HG03439 (cell line): ENCODE measurements around the gene IL4.
"Not testable (repeated sequence)": the region's sequence is repeated elsewhere in the genome, so short reads cannot be mapped to it uniquely, and the experiment has no call there.

ENCODE experiments used
- ATAC-seq: cut with Tn5 transposase; IDR thresholded peaks from one replicate; pipeline ENCODE4 v1.9.1; 2021; ENCODE audit warnings: mild to moderate bottlenecking, moderate library complexity; ENCODE audit not compliant: unreplicated experiment

Gene IL4

GRCh38 chr5:132689513-132689912 is 15.7 kb downstream of the IL4 start:
- no peak for ATAC-seq

GRCh38 chr5:132690156-132690555 is 16.4 kb downstream of the IL4 start:
- ATAC-seq = no peak

DNA sequence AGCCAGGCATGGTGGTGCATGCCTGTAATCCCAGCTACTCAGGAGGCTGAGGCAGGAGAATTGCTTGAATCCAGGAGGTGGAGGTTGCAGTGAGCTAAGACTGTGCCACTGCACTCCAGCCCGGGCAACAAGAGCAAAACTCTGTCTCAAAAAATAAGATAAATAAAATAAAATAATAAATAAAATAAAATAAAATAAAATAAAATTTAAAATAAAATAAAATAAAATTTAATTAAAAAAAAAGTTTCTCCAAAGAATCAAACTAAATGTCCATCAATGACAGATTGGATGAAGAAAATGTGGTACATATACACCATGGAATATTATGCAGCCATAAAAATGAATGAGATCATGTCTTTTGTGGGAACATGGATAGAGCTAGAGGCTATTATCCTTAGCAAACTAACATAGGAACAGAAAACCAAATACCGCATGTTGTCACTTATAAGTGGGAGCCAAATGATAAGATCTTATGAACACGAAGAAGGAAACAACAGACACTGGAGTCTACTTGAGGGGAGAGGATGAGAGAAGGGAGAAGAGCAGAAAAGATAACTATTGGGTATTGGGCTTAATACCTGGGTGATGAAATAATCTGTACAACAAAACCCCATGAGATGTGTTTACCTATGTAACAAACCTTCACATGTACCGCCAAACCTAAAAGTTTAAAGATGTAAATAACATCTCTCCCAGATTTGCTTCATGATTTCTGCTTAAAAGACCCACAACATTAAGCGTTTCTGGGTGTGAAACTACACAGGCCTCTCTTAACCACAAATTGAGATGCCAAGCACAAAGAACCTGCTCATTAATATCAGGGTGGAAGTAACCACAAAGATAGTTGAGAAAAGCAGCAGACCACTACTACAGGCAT is 18.2 kb downstream of the IL4 start:
- not testable (repeated sequence) for ATAC-seq

DNA sequence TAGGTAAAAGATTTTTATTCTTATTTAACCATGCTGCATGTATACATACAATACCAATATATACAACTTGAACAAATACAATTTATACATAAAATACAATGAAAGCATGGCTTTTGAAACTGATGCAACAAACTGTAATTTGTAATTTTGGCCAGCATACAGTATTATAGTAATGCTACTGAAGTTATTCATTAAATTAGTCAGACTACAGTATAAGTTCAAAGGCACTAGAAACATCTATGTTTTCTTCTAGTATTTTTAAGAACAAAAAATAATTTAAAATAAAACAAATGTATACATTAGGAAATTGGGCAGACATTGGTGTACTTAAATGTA is 18.8 kb downstream of the IL4 start:
- no peak for ATAC-seq

DNA sequence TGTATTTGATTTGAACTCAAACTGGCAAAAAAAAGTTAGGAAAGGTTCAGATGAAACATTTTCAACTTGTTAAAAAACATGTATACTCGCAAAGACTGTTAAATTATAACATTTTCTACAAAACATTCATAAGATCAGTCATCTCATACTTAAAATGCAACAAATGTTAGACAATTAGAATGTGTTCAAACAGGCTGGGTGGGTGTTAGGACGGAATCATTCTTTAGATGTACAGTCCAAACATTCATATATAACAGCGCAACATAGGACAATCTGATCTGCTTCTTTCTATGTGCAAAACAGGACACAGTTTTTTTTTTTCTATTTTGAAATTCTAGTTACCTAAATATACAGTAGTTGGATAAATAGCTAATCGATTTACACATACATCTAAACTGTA is 22.2 kb downstream of the IL4 start:
- no peak for ATAC-seq

- ATAC-seq = no peak
Measured at GRCh38 chr5:132704875-132705274, 31.1 kb downstream of the IL4 start.

DNA sequence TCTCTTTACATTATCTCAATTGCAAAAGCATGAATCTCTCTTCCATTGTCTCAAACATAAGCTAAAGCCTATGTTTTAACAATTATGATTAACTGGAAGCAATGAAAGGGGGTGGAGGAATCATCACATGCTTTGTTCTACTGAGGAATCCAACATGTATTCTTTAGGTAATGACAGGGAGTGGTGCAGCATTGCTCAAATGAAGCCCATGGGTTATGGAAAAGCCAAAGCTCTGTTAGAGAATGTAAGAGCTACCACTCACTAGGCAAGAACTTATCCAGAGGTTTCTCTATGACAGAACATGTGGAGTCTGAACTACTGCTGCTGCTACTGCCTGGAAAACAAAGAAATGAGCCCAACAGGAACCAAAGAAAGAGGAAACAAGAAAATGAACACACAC is 34.9 kb downstream of the IL4 start:
- ATAC-seq = no peak

GRCh38 chr5:132714456-132715307 is 40.9 kb downstream of the IL4 start:
- ATAC-seq = no peak

DNA sequence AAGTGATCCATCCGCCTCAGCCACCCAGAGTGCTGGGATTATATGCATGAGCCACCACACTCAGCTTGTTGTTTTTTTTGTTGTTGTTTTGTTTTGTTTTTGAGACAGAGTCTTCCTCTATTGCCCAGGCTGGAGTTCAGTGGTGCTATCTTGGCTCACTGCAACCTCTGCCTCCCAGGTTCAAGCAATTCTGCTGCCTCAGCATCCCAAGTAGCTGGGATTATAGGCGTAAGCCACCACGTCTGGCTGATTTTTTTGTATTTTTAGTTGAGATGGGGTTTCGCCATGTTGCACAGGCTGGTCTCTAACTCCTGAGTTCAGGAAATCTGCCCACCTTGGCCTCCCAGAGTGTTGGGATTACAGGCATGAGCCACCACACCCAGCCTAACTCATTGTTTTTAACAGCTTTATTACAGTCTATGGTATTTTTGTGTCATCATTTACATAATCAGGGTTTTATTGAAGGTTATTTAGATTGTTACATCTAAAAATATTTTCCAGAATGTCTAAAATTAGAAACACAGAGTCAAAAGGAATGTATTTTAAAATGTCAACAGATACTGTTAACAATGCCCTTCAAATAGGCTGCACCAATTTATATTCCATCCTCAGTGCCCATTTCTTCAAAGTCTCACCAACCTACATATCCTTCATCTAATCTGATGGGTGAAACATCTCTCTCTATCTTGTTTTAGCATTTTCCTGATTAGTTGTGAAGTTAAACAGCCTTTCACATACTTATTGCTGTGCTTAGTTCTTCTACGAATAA is 44.9 kb downstream of the IL4 start:
- no peak for ATAC-seq

DNA sequence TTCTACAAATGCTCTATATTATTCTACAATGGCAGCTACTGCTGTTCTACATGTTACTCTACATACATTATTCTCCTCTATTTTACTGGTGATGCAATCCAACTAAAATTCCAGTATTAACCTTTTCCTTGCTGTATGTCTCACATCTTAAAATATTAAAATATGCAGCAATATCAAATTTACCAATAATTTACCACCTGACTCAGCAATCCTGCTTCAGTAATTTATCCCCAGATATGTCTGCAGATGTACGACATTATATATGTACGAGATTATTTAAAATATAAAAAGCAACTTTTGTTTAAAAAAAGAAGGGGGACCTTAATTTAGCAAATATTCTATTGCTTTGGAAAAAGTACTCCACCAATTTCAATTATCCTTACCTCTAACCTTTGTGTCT is 52.0 kb downstream of the IL4 start:
- no peak for ATAC-seq

GRCh38 chr5:132729896-132730295 is 56.1 kb downstream of the IL4 start:
- no peak for ATAC-seq
